HS-5 (cell line): ENCODE data around the gene NONO.
"Not testable (repeated sequence)": the region's sequence is repeated elsewhere in the genome, so short reads cannot be mapped to it uniquely, and the experiment has no call there.

Experiments used
- DNase-seq: peaks from one replicate; pipeline ENCODE4 v3.0.0-alpha.2; 2012; ENCODE audit warnings: low read depth

Gene NONO, protein sequence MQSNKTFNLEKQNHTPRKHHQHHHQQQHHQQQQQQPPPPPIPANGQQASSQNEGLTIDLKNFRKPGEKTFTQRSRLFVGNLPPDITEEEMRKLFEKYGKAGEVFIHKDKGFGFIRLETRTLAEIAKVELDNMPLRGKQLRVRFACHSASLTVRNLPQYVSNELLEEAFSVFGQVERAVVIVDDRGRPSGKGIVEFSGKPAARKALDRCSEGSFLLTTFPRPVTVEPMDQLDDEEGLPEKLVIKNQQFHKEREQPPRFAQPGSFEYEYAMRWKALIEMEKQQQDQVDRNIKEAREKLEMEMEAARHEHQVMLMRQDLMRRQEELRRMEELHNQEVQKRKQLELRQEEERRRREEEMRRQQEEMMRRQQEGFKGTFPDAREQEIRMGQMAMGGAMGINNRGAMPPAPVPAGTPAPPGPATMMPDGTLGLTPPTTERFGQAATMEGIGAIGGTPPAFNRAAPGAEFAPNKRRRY

DNA sequence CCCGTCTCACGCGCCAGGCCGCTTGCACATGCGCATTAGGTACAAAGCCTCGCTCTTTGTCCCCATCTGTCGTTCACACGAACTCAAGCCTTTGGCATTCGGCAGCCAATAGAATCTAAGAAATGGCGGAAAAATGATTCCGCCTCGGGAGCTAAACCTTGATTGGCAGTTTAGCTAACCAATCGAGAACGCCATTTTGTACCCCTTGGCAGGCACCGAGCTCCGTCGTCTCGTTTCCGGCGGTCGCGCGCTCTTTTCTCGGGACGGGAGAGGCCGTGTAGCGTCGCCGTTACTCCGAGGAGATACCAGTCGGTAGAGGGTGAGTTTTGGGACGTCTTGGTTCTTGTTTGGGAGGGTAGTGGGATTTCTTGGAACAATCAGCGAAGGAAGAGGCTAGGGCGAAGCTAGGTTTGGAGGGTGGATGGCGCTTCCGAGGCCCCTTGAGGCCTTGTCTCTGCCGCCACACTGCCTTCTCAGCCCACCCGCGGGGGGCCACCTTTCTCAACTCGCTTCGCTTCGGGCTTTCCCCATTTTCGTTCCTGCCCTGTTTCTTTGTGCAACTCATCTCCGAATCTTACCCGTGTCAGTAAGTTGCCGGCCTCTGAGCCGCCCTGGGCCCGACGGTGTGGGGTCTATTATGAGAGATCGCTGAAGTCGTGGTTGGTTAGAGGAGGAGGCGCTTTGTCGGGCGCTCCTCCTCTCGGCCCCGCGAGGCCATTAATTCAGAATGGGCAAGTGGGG lies at the start of gene NONO:
Gene NONO (plus strand): TSS at position 233 of the 741 bp plus-strand sequence. CDS start 7,003 bp downstream, outside the sequence.
- DNase-seq: peak; percentile 94

DNA sequence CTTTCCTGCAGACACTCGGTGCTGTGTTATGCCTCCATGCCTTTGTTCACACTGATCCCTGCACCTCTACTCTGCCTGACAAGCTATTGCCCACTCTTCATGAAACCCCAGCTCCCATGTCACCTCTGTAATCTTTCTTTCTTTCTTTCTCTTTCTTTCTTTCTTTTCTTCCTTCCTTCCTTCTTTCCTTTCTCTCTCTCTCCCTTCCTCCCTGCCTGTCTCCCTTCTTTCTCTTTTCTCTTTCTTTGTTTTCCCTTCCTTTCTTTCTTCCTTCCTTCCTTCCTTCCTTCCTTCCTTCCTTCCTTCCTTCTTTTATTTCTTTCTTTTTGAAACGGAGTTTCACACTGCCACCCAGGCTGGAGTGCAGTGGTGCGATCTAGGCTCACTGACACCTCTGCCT lies 48.0 kb upstream of the NONO start:
- DNase-seq: no peak

DNA sequence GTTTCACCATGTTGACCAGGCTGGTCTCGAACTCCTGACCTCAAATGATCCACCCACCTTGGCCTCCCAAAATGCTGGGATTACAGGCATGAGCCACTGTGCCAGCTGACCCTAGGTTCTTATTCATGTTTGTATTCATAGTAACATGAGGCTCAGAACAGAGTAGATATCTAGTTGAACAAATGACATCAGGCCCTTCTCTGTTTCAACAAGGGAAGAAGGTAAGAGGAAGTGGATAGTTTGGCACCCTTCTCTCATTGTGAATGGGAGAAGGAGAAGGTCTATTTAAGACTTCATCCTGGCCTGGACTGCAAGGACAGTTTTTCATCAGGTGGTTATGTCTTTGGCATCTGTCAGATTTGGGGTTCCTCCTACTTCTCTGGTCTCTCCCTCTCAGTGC lies 46.6 kb upstream of the NONO start:
- DNase-seq: no peak

DNA sequence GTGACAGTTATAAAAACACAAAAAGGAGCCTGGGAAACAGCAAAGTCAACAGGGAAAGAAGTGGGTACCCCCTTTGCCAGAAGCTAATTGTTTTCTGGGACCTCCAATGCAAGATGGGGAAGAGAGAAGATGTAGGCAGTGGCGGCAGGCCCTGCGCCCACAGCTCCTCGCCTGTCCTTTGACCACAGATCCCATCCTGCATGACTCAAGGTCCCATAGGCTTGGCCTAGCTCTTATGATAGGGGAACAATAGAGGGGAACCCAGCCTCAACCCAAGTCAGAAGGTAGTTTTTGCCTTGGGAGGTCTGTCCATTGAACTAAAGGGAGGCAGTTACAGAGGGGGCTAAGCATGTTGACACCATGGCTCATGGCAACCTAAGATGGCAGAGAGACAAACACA lies 43.7 kb upstream of the NONO start:
- no peak for DNase-seq

DNA sequence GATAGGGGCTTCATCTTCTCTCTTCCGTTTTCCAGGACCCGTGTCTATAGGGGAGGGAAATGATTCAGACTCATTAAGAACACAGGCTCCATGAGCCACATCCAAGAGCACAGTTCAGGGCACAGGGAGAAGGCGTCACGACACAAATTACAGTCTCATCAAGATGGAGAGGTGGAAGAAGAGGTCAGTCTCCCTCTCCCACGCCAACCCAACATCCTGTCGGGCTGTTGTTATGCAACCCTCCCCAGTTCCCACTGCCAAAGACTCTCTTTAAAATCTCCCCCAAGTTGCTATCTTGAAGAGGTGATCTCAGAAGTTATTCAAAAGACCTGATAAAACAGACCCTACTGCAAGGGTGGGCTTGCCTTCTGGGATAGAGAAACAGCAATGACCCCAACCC lies 42.1 kb upstream of the NONO start:
- no peak for DNase-seq

DNA sequence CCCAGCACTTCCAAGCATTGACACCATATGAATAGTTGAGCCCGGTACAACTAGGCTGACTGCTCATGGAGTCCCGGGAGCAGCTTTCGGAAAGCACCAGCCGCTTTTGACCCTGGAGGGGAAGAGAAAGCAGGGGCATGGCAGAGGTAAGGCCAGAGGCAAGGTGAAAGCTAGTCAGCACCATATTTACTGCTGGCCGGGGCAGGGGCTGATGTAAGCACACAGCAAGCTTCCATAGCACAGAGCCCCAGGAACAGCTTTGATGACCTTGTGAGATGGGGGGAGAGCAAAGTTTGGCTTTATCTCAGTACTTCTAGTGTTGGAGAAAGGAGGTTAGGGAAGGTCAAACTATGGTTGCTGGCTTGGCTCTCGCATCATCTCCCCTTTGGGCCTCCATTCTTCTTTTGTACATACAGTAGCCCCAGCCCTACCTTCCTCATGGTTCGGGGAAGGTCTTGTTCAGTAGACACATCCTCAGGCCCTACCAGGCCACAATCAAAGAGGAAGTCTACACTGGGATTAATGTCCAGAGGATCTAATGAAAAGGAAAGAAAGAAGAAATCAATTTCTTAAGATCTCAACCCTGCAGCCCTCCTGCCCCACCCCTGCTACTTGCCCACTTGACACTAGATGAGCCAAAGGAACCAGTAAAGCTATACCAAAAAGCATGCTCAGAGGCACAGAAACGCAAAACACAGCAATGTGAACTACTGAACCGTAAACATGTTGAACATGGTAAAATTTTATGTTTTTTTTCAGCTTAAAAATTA lies 38.9 kb upstream of the NONO start:
- no peak for DNase-seq

DNA sequence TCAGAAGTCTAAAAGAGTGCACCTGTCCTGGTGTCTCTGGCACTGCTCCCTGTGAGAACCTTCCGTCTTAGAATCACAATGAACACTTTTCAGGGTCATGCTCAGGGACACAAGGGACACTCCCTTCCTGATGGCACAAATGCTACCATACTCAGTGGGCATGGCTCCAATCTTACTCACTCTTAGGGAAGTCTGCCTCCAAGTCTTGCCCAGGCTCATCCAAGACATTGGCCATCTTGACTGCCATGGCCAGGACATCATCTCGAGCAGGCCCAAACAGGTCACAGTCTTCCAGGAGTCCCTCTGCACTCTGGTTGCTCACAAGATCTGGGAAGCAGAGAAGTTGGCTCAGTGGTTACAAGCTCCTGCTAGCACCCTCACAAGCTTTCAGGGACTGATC lies 38.3 kb upstream of the NONO start:
- DNase-seq: no peak

DNA sequence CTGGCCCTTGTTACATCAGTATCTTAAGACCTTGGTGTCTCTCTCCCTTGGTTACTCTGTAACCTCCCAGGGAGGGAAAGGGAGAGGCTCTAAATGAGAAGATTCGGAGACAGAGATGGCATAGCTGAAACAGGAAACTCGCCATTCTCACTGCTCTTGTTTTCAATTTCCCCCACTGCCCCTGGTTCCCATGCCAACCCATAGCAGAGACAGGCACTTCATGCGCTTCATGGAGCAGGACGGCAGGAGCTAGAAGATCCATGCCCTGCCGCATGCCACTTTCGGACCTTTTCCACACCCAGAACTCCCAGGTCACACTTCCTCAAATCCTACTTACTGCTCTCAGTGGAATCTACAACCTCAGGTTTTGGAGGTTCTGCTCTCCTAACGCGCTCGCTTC lies 32.6 kb upstream of the NONO start:
- DNase-seq: no peak

DNA sequence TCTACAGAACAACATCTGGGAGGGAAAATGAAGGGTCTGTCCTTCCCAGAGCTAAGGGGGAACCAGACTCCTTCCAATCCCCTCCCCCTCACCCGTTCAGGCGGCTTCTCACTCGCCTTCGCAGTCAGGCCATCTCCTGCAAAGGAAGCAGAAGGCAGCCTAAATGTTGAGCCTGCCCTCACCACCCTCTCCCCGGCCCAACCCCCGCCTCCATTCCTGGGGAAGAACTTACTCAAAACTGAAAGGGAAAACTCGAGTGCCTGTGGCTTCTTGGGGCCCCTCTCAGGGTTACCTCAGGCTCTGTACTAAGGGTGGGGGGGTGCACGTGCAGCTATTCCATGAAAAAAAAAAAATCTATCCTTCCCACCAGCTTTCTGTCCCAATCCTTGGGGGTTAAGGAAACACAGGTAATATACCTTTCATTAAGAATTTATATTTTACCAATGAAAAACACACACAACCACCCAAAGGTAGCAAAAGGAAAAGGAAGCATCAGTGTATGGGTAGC lies 31.9 kb upstream of the NONO start:
- no peak for DNase-seq

DNA sequence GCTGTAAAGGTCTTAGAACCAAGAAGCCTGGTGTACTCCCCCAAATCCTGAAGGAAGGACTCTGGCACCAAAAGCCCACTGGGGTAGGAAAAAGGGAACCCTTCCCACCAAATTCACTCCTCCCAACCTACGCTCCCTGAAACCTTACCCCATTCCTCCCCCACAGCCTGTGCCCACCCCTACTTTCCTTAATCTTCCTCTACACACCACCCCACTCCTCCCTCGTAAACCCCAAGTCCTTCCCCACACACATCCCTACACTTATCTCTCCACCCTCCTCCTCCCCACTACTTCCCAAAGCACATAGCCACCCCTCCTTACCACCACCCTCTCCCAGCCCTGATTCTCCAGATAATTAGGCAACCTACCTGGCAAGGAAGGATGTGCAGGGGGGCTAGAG lies 31.2 kb upstream of the NONO start:
- no peak for DNase-seq

DNA sequence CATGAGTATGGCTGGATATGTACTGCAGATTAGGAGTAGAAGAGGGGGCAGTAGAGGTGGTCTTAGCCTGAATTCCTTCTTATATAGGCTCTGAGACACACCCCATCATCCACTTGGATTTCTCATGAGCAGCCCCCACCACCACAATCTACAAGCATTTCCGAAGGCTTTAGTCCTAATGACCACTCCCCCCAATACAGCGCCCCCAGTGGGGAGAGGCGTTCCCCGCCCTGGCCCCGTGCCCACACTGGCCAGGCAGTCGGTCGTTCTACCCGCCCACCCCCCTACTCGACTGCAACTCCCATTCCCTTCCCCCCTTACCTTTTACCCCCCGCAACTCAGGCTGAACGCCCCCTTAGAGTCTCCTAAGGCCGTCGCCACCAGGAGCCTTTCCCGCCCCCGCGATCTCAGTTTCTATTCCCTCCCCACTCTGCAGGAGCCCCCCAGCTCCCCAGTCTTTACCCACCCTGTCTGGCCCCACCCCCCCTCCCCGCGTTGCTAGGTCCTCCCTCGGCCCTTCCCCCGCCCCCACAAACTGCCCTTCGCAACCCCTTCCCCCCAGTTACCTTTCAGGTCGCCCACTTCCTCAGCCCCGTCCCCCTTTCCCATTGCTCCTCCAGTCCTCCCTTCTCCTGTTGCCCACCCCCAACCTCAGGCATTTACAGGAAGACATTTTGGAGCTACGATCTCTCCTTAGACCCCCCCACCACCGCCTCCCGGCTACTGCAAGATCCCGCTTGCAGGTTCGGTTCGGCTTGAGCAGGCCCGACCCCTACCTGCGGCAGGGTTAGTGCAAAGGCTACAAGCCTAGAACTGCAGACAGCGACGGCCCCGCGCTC lies 30.0 kb upstream of the NONO start:
- no peak for DNase-seq

DNA sequence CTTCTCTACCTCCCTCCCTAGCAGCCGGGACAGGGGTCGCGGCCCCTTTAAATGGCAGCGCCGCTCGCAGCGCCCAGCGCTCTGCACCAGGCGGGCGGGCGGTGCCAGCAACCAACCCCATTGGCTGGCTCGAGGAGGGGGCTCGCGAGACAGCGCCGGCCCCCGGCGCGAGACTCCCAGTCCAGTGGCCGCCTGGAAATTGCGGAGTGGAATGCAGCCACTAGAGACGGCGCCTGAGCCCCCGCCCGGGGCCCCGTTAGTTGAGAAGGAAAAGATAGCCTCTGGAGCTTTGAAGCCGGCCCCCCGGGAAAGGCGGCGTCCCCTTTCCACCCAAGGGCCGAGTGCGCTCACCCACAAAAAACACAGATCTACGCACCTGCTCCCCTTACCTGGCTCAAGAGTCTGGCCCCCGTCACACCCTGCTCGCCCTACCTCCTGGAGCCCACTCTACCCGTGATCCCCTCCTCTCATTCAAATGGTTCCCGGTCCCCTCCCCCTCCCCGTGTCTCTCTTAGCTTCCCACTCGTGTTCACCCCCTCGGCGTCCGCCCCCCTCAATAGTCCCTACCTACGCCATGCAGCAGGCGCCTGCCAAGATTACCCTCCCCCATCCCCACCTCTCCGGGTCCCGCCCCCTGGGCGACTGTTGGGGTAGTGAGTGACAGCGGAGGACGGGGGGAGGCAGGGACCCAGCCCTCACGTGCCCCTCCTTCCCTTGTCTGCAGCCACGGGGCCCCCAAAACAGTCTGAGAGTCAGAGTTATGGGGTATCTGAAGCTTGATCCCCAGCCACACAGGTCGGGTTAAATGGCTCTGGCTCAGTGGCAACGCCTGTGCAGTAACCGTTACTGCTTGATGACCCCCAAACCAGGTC lies 29.1 kb upstream of the NONO start, which contains the start of gene ZMYM3:
Gene ZMYM3 (minus strand): TSS at position 49 of the 872 bp plus-strand sequence. CDS start 885 bp downstream, outside the sequence.
- no peak for DNase-seq

DNA sequence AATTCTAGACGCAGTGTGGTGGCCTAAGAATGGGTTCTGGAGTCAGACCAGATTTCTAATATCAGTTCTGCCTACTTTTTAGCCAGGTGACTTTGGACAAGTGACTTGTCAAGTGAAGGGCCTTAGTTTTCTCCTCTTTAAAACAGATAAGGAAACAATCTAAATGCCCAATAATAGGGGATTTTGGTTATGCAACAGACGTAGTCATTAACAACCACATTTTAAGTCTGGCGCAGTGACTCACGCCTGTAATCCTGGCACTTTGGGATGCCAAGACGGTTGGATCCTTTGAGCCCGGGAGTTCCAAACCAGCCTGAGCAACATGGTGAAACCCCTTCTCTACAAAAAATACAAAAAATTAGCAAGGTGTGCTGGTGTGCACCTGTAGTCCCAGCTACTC lies 27.4 kb upstream of the NONO start:
- no peak for DNase-seq

DNA sequence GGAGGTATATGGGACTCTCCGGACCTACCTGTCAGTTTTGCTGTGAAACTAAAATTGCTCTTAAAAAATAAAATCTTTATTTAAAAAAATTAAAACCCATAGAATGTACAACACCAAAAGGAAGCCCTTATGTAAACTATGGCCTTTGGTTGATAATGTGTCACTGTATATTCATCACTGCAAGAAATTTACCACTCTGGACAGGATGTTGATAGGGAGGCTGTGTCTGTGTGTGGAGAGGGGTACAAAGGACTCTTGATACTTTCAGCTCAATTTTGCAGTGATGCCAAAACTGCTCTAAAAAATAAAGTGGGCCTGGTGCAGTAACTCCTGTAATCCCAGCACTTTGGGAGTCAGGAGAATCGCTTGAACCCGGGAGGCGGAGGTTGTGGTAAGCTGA lies 26.6 kb upstream of the NONO start:
- no peak for DNase-seq

DNA sequence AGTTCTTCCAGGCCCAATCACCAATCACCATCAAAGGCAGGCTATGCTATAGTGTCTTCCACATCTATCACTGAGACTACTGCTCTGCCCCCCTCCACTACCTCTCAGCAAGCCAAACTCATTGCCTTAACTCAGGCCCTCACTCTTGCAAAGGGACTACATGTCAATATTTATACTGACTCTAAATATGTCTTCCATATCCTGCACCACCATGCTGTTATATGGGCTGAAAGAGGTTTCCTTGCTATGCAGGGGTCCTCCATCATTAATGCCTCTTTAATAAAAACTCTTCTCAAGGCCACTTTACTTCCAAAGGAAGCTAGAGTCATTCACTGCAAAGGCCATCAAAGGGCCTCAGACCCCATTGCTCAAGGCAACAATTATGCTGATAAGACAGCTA lies 14.8 kb upstream of the NONO start:
- DNase-seq: not testable (repeated sequence)

DNA sequence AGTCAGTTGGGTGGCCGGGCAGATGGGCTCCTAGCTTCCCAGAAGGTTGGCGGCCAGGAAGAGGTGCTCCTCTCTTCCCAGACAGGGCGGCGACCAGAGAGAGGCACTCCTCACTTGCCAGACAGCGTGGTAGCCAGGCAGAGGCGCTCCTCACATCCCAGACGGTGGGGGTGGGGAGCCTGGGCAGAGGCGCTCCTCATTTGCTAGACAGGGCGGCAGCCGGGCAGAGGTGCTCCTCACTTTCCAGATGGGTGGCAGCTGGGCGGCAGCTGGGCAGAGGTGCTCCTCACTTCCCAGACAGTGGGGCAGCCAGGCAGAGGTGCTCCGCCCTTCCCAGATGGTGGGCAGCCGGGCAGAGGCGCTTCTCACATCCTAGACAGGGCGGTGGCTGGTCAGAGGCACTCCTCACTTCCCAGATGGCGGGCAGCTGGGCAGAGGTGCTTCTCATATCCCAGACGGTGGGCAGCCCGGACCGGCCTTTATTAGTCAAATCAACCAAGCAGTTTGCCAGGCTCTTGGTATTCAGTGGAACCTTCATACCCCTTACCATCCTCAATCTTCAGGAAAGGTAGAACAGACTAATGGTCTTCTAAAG lies 13.5 kb upstream of the NONO start:
- no peak for DNase-seq

DNA sequence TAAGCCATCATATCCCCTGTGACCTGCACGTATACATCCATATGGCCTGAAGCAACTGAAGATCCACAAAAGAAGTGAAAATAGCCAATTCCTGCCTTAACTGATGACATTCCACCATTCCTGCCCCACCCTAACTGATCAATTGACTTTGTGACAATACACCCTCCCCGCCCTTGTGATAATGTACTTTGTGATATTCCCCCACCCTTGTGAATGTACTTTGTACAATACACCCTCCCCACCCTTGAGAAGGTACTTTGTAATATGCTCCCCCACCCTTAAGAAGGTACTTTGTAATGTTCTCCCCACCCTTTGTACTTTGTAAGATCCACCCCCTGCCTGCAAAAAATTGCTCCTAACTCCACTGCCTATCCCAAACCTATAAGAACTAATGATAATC lies 11.1 kb upstream of the NONO start:
- not testable (repeated sequence) for DNase-seq

DNA sequence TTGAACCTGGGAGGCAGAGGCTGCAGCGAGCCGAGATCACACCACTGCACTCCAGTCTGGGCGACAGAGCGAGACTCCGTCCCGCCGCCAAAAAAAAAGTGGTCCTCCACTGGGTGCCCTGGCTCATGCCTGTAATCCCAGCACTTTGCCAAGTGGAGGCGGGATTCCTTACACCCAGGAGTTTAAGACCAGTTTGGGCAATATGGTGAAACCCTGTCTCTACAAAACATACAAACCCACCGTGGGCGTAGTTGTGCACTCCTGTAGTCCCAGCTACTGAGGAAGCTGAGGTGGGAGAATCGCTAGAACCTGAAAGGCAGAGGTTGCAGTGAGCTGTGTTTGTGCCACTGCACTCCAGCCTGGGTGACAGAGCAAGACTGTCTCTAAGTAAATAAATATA lies 2.1 kb upstream of the NONO start:
- not testable (repeated sequence) for DNase-seq

DNA sequence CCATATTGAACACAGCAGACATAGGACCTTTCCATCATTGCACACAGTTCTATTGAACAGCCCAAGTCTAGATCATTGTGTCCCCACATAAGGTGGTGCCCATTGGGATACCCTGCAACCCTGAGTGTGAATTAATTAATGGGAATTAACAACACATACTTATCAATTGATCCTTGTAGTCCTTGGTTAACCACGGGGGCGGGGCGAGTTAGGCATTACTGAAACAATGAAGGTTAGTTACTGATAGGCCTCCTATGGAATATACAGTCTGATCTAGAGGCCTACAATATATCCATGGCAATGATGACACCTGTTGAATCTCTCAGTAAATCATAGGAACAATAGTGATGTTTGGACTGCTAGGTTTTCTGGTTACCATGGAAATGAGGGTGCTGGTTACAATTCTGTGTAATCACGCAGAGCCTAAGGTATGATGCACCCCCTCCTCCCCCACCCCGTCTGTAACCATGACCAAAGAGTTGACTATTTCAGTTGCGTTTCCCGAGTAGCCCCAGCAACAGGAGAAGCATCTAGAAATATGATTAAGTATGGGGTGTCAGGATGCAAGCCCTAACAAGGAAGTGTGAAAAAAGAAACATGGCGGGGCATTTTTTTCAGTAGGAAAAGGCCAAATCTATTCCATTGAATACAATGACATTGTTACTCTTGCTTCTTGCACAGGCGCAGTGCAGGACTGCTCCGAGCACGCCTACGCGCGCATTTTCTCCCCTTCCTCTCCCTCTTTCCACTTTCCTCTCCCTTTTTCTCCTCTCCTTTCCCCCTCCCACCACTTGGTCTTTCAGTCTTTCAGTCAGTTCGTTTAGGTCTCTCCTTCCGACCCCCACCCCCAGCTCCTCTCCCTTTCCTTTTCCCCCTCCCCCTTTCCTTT lies 677 bp upstream of the NONO start:
- DNase-seq: no peak
